ENCODE results near the gene GPR42.
"Not testable (repeated sequence)": the region's sequence is repeated elsewhere in the genome, so short reads cannot be mapped to it uniquely, and the experiment has no call there.

Gene GPR42

GRCh38 chr19:35363711-35364425, 7.0 kb upstream of the GPR42 start:
- no peak for DNase-seq

- DNase-seq: no peak
Measured at GRCh38 chr19:35365303-35365702, 5.6 kb upstream of the GPR42 start.

GRCh38 chr19:35368378-35368777, 2.5 kb upstream of the GPR42 start:
- DNase-seq: no peak

- DNase-seq: no peak
Measured at GRCh38 chr19:35369522-35369921, 1.3 kb upstream of the GPR42 start.

GRCh38 chr19:35373492-35373891, 2.6 kb downstream of the GPR42 start:
- DNase-seq: no peak

GRCh38 chr19:35374031-35374430, 3.2 kb downstream of the GPR42 start:
- not testable (repeated sequence) for DNase-seq

GRCh38 chr19:35375505-35376307, 4.8 kb downstream of the GPR42 start:
- DNase-seq: no peak

GRCh38 chr19:35377656-35378055, 6.8 kb downstream of the GPR42 start:
- DNase-seq: no peak

- no peak for DNase-seq
Measured at GRCh38 chr19:35378356-35378755, 7.5 kb downstream of the GPR42 start.

- not testable (repeated sequence) for DNase-seq
Measured at GRCh38 chr19:35379545-35379944, 8.7 kb downstream of the GPR42 start.

GRCh38 chr19:35379992-35380391, 9.1 kb downstream of the GPR42 start:
- DNase-seq: no peak

- no peak for DNase-seq
Measured at GRCh38 chr19:35380450-35381124, 9.7 kb downstream of the GPR42 start.

GRCh38 chr19:35381318-35381717, 10.4 kb downstream of the GPR42 start:
- DNase-seq: no peak

GRCh38 chr19:35381926-35382325, 11.1 kb downstream of the GPR42 start:
- DNase-seq: no peak

- no peak for DNase-seq
Measured at GRCh38 chr19:35383536-35383935, 12.7 kb downstream of the GPR42 start.

- no peak for DNase-seq
Measured at GRCh38 chr19:35388277-35389054, 17.6 kb downstream of the GPR42 start.

- no peak for DNase-seq
Measured at GRCh38 chr19:35389192-35389861, 18.5 kb downstream of the GPR42 start.

GRCh38 chr19:35392742-35393715, 22.2 kb downstream of the GPR42 start:
- no peak for DNase-seq

- no peak for DNase-seq
Measured at GRCh38 chr19:35395382-35396199, 24.7 kb downstream of the GPR42 start.

- DNase-seq: no peak
Measured at GRCh38 chr19:35396240-35396885, 25.5 kb downstream of the GPR42 start.
